ENCODE data around the gene TRIM31. TPM values are rescaled to one million over a fixed set of nuclear protein-coding genes. Genes with fewer than 3 reads are reported as not detected.

TRIM31 gene
- total RNA-seq, 2 experiments from 2014 or later, result not detected

DNA sequence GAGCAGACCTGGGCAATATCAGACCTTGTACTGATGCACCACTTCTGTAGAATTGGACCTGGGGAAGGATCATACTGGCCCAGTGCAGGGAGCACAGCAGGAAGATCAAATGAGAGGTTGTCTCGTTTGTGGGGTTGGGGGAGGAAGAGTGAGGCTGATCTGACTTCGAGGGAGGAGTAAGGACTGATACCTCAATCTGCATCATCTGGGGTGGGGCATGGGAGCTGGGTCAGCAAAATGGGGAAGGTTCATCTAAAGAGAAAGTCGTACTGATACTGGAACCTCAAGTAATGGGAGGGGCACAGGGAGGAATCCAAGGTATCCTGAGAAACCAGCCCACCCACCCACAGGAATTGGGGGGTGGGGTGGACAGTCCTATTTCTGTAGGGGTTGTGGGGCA is 41.0 kb downstream of the TRIM31 start:
- CTCF ChIA-PET (ENCODE audit: unreplicated experiment), result no interaction called here
- peaks cover 12% of the 10 kb centered on the region; the same call in 1 of the 2 replicates for H3K79me2 ChIP-seq (ENCODE audit: insufficient read depth, low read depth, low read length)
- no peaks in the 10 kb centered on the region for H4K20me1 ChIP-seq (ENCODE audit: insufficient read depth, low read length)
- no peak overlapping the region for H3K4me2 ChIP-seq (ENCODE audit: low read length)
- no peak overlapping the region for H3K4me3 ChIP-seq (ENCODE audit: low read depth, low read length, poor library complexity, severe bottlenecking)
- H3K9me3 ChIP-seq (ENCODE audit: low read length), result no peaks in the 10 kb centered on the region
- BruUV-seq (replicated peaks), result no TSS peak
- intact Hi-C loops (cut with micrococcal nuclease; ENCODE audit: unreplicated experiment), result no loop called here
- TF ChIP-seq, protein P1, sequence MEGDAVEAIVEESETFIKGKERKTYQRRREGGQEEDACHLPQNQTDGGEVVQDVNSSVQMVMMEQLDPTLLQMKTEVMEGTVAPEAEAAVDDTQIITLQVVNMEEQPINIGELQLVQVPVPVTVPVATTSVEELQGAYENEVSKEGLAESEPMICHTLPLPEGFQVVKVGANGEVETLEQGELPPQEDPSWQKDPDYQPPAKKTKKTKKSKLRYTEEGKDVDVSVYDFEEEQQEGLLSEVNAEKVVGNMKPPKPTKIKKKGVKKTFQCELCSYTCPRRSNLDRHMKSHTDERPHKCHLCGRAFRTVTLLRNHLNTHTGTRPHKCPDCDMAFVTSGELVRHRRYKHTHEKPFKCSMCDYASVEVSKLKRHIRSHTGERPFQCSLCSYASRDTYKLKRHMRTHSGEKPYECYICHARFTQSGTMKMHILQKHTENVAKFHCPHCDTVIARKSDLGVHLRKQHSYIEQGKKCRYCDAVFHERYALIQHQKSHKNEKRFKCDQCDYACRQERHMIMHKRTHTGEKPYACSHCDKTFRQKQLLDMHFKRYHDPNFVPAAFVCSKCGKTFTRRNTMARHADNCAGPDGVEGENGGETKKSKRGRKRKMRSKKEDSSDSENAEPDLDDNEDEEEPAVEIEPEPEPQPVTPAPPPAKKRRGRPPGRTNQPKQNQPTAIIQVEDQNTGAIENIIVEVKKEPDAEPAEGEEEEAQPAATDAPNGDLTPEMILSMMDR (conservative IDR thresholded peaks at IDR 0.05; ENCODE audit: low read length), result no peak
- no peak for TF ChIP-seq EZH2phosphoT487 (IDR thresholded peaks at IDR 0.05; ENCODE audit: borderline replicate concordance, low read depth, low read length)
- POLR2A ChIA-PET, result no interaction called here
- H3K4me1 ChIP-seq (ENCODE audit: insufficient read depth, low read length, poor library complexity, severe bottlenecking), result peaks cover 9% of the 10 kb centered on the region
- no peak for DNase-seq (ENCODE audit: low spot score)
- peaks cover 7% of the 10 kb centered on the region; the same call in 1 of the 2 replicates for H3K36me3 ChIP-seq (ENCODE audit: insufficient read depth, low read length)
- H3K9me2 ChIP-seq (ENCODE audit: insufficient read depth, low read length), result no peaks in the 10 kb centered on the region
- no peak overlapping the region for H2AFZ ChIP-seq (ENCODE audit: low read length)
- H3K27ac ChIP-seq (ENCODE audit: low read depth, low read length, poor library complexity, severe bottlenecking), result no peak overlapping the region

DNA sequence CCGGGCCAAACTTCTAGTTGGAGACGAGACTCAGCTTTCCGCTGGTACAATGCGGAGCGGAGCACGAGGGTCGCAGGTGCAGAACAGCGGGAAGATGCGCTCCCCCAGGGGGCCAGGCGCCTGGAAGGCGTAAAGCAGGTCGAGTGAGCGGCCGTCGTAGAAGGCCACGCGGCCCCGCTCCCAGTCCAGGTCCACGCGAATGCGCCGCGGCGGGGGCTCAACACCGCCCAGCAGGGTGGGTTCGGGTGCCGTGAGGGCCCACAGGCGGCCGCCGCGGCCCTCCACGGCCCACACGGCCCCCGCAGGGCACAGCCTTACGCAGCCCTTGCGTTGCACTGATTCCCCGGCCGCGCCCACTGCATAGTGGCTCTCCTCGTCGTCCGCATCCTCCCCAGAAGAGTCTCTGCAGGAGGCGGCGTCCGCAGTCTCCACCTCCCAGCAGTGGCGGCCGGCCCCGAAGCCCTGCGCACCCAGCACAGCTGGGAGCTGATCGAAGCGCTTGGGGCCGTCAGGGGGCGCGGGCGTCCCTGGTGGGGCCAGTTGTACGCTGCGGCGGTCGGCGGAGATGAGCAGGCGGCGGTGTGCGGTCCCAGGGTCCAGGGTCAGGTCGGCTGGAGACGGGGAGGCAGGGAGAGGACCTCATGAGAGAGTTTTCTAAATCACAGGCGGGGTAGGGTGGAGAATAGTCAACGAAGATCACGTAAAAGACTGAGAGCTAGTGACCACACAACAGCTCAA is 41.6 kb downstream of the TRIM31 start:
- TF ChIP-seq, protein P1 (conservative IDR thresholded peaks at IDR 0.05; ENCODE audit: low read length), result no peak
- TF ChIP-seq EZH2phosphoT487 (IDR thresholded peaks at IDR 0.05; ENCODE audit: borderline replicate concordance, low read depth, low read length), result no peak
- Histone ChIP-seq H3K4me3 (ENCODE audit: low read depth, low read length, poor library complexity, severe bottlenecking) (no peak overlapping the region), H3K9me2 (ENCODE audit: insufficient read depth, low read length) (no peaks in the 10 kb centered on the region), H4K20me1 (ENCODE audit: insufficient read depth, low read length) (no peaks in the 10 kb centered on the region), H3K4me2 (ENCODE audit: low read length) (no peak overlapping the region), H3K36me3 (ENCODE audit: insufficient read depth, low read length) (peaks cover 7% of the 10 kb centered on the region; the same call in 1 of the 2 replicates), H3K79me2 (ENCODE audit: insufficient read depth, low read depth, low read length) (peaks cover 12% of the 10 kb centered on the region; the same call in 1 of the 2 replicates), H3K27ac (ENCODE audit: low read depth, low read length, poor library complexity, severe bottlenecking) (no peak overlapping the region), H3K9me3 (ENCODE audit: low read length) (no peaks in the 10 kb centered on the region), H3K4me1 (ENCODE audit: insufficient read depth, low read length, poor library complexity, severe bottlenecking) (peaks cover 9% of the 10 kb centered on the region), H2AFZ (ENCODE audit: low read length) (no peak overlapping the region)
- ChIA-PET CTCF (ENCODE audit: unreplicated experiment) (no interaction called here), POLR2A (no interaction called here)
- BruUV-seq (replicated peaks), result no TSS peak
- no peak for DNase-seq (ENCODE audit: low spot score)
- intact Hi-C loops (cut with micrococcal nuclease; ENCODE audit: unreplicated experiment), result no loop called here

All from OCI-LY7 (cell line).